Ectodermal cell (in vitro differentiated cells): Measurements from ENCODE around the gene BCAR3.

ENCODE experiments used
- H3K27ac ChIP-seq: 2 replicates; pipeline ENCODE4 v1.7.0; 2013; ENCODE audit warnings: mild to moderate bottlenecking, low read depth, low read length; ENCODE audit not compliant: insufficient read depth, poor library complexity, severe bottlenecking
- H3K27me3 ChIP-seq: 2 replicates; pipeline ENCODE4 v1.7.0; 2013; ENCODE audit warnings: mild to moderate bottlenecking, low read length; ENCODE audit not compliant: insufficient read depth, control insufficient read depth, poor library complexity, severe bottlenecking
- H3K36me3 ChIP-seq: one replicate; pipeline ENCODE4 v1.7.0; 2013; ENCODE audit warnings: low read length; ENCODE audit not compliant: control insufficient read depth, insufficient read depth
- H3K4me1 ChIP-seq: one replicate; pipeline ENCODE4 v1.7.0; 2013; ENCODE audit warnings: low read length; ENCODE audit not compliant: control insufficient read depth, insufficient read depth
- H3K4me3 ChIP-seq: 2 replicates; pipeline ENCODE4 v1.7.0; 2013; ENCODE audit warnings: low read depth, low read length, control low read depth; ENCODE audit not compliant: insufficient read depth
- H3K9me3 ChIP-seq: 2 replicates; pipeline ENCODE4 v1.7.0; 2013; ENCODE audit warnings: mild to moderate bottlenecking, low read length, moderate library complexity; ENCODE audit not compliant: control insufficient read depth
- WGBS, 2 experiments: methylation state at CpG; one replicate each; pipeline ENCODE4 v1.1.7; 2013; ENCODE audit warnings: missing lambda C conversion rate in 2 of 2; 5-methylcytosine and 5-hydroxymethylcytosine counted together

The BCAR3 gene

DNA sequence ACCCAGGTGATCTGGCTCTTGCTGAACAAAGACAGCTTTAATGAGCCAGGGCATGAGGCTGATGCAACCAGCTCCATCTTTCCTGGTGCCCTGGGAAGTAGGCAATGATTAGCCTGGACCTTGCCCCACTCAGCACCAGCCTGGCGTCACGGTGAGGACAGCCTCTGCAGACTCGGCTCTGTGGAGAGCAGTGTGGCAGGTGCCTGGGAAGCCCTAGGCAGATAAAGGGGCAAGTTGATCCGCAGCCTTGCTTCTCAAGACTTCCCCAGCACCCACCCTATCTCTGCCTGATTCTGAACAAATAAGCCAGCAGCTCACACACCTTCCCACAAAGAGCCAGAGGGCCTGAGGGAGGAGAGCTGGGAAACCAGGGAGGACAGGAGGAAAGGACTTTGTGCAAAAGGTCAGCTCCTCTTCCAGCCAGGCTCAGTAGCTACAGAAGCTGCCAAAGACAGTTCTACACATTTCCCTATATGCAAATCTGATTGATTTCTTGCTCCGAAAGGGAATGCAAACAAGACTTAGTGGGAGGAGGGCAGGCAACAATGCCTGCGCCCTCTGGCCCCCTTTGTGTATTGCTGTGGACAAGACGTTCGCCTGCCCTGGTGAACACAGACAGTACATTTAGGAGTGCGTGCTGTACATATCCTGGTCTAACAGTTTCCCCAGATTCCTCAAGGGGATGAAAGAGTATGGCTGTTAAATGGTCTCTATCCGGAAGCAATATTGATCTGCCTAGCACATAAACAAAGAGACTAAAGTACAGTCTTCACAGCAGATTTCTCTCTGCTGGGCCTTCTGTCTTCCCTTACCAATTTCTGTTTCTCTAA lies 63.8 kb downstream of the BCAR3 start:
- WGBS, 2 experiments: 71 to 84% methylated on average over 10 of the region's 10 CpGs
- Histone ChIP-seq H3K4me1 (peaks cover 42% of the 10 kb centered on the region), H3K27ac (no peak overlapping the region), H3K4me3 (no peak overlapping the region), H3K36me3 (no peaks in the 10 kb centered on the region), H3K27me3 (no peaks in the 10 kb centered on the region), H3K9me3 (no peaks in the 10 kb centered on the region)

DNA sequence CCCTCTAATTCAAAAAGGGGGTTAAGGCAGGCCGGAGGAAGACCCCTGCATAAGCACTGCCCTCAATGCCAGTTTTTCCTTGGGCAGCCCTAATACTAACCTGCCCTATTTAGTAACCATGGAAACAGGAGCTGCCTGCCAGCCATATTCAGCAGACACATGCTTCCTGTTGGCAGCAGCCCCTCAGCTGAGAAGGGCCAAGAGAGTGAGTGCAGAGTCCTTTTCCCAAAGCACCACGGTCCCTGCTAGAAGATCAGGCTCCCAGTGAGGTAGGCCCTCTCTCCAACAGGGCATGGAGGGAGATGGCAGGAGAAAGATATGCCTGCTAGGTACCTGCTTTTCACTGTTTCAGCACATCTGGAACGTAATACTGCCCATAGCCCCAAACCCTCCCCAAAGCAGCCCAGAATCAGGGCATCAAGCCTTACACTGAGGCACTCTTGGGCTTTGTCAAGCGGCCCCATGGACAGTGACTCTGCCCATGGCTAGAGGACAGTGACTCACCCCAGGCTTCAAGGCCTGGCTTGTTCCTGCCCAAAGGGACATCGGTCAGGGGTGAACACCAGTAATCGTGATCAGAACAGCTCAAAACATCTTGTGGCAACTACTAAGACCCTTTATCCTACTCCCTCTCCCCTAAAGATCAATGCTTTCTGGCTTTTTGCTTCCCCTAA lies 64.5 kb downstream of the BCAR3 start:
- H3K36me3 ChIP-seq: no peaks in the 10 kb centered on the region
- no peak overlapping the region for H3K27ac ChIP-seq
- H3K4me3 ChIP-seq: no peak overlapping the region
- no peaks in the 10 kb centered on the region for H3K9me3 ChIP-seq
- whole genome bisulfite sequencing, 2 experiments: 90 to 93% methylated on average over 6 of the region's 6 CpGs
- H3K27me3 ChIP-seq: no peaks in the 10 kb centered on the region
- peaks cover 42% of the 10 kb centered on the region for H3K4me1 ChIP-seq

DNA sequence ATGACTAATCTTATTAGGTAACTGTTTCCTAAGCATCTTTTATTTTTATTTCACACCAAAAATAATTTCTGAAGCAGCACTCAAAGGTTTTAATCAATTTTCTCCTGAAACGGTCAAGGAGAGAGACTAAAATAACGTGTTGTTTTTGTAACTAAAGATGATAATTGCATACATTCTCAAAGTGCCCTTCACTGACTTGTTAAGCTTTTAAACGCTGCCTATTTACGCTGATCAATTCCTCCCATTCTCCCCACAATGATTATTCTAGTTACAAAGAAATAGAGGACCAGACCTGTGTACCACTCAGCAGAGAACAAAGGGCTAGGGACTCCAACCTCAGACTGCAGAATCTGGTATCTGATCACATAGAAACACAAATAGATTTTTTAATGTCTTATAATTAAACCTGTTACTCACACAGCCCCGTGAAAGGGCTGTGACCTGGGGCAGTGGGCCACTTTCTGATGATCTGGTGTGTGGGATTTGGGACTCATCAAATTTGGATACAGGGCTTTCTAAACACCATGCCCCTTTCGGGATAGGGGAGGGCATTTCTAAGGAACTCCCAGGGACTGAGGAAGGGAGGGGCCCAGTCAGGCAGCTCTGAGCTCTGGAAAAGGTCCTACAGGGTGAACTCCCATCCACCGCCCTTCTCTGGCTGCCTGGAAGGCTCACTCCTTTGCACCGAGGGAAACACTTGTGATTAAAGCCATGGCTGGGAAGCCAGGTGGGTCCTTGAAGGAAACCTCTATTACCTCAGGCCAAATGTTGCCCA lies 65.2 kb downstream of the BCAR3 start:
- H3K9me3 ChIP-seq: no peaks in the 10 kb centered on the region
- H3K27me3 ChIP-seq: no peaks in the 10 kb centered on the region
- H3K4me1 ChIP-seq: peaks cover 42% of the 10 kb centered on the region
- WGBS, 2 experiments: 58 to 65% methylated on average over 8 of the region's 8 CpGs
- no peaks in the 10 kb centered on the region for H3K36me3 ChIP-seq
- no peak overlapping the region for H3K4me3 ChIP-seq
- no peak overlapping the region for H3K27ac ChIP-seq

DNA sequence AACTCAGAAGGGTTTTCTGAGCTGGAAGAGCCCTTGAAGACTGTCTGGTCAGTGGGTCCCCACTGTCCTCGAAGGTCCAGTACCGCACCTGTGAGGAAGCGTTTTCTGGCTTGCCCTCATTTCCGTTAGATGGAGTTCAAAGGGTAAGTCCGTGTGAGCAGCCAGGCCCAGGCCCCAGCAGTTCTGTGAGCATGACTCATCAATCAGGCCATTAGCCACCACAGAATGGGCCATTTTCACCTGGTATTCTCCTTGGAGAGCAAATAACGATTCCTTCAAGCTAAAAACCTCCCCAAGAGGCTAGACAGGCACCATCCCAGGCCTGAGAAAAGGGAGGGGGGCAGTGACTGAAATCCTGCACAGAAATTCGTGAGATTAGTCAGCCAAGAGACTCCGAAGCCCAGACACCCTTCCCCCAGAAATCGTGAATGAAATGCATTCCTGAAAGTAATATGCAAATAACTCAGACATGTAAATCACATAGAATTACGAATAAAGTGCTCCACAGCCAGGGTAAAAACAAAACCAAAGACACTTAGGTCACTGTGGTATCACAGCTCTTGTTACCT lies 66.0 kb downstream of the BCAR3 start:
- Histone ChIP-seq H3K27ac (no peak overlapping the region), H3K36me3 (no peaks in the 10 kb centered on the region), H3K9me3 (no peaks in the 10 kb centered on the region), H3K4me1 (peaks cover 42% of the 10 kb centered on the region), H3K4me3 (no peak overlapping the region), H3K27me3 (no peaks in the 10 kb centered on the region)
- WGBS, 2 experiments: 54 to 68% methylated on average over 10 of the region's 10 CpGs

DNA sequence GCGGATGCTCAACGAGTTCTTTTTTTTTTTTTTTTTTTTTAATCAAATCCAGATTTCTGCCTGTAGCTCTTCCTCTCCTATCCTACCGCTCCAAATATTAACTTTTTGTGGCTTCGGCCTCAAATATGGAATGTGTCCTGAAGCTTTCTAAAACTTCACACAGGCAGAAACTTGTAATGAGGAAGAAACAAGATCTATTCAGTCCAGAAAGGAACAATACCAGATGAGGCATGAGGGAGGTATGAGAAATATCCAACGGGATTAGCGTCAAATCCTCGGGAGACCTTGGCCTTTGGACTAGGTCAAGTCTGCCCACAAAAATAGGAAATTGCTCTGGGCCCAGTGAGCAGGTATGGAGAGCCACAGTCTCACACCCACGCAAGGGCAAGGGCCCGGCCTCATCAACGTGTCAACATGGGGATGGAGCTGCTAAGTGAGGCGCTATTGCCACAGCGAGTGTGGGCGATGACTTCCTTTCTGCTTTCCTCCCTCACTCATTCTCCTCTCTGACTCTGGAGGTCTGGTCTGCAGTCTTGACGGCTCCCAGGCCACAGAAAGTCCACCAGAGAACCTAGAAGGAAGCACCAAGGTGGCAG lies 66.6 kb downstream of the BCAR3 start:
- Histone ChIP-seq H3K4me1 (peaks cover 42% of the 10 kb centered on the region), H3K36me3 (no peaks in the 10 kb centered on the region), H3K9me3 (no peaks in the 10 kb centered on the region), H3K27ac (no peak overlapping the region), H3K27me3 (no peaks in the 10 kb centered on the region), H3K4me3 (no peak overlapping the region)
- WGBS, 2 experiments: 87 to 91% methylated on average over 14 of the region's 14 CpGs

DNA sequence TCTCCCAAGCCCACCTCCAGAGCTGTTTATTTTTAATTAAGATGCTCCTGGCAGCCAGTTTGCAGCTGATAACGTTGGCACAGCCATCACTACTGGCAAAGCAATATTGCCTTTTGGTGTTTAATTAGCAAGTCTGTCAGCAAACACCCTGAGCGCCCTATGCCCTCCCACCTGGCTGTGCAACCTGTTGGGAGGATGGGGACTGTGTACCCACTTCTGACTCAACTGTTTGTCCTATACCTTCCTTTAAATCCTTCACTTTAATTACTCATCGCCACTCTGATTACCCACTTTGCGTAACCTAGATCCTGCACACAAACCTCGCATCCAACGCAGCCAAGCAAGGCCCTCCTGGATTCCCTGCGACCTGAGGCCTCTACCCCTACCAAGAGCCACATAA lies 67.1 kb downstream of the BCAR3 start:
- Histone ChIP-seq H3K27me3 (no peaks in the 10 kb centered on the region), H3K27ac (no peak overlapping the region), H3K9me3 (no peaks in the 10 kb centered on the region), H3K4me3 (no peak overlapping the region), H3K4me1 (peaks cover 42% of the 10 kb centered on the region), H3K36me3 (no peaks in the 10 kb centered on the region)
- WGBS, 2 experiments: 90% methylated on average over 7 of the region's 7 CpGs

DNA sequence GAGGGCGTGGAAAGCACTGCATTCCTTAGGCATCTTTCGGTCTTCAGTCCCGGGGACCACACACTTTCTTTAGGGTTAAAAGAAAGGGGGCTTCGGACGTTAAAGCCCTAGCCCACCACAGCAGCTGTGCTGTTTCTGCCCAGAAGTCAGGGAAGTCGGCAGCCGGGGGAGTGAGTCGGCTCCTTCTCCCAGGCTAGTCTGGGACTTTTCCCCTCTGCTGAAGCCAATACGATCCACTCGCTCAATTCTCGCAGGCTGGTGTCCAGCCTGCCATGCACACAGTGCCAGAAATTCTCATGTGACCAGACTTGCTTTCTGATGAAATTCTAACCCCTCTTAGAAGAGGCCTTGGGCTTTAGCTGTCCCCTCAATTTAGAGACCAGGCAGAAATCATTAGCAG lies 67.7 kb downstream of the BCAR3 start:
- peaks cover 48% of the 10 kb centered on the region for H3K4me1 ChIP-seq
- no peak overlapping the region for H3K4me3 ChIP-seq
- 75% methylated on average over 11 of the region's 11 CpGs for WGBS, 2 experiments
- no peak overlapping the region for H3K27ac ChIP-seq
- H3K9me3 ChIP-seq: no peaks in the 10 kb centered on the region
- H3K27me3 ChIP-seq: no peaks in the 10 kb centered on the region
- H3K36me3 ChIP-seq: no peaks in the 10 kb centered on the region

DNA sequence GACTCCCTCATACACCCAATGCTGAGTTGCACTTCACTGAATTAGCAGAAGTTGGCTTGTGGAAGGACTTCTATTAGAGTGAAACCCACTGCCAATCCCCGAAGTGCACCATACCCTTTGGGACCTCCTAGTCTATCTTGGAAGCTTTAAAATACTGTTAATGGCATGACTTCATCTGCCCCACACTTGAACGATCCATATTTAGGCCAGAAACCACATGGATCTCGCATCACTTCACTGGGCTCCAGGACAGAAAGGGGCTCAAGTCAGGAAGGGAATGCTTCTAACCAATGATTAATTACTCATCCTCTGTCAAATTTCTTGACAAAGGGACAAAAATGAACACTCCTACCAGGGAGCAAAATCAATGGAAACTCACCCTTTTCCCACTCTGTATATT lies 69.1 kb downstream of the BCAR3 start:
- Histone ChIP-seq H3K36me3 (no peaks in the 10 kb centered on the region), H3K27me3 (no peaks in the 10 kb centered on the region), H3K27ac (no peak overlapping the region), H3K9me3 (no peaks in the 10 kb centered on the region), H3K4me1 (peaks cover 39% of the 10 kb centered on the region), H3K4me3 (no peak overlapping the region)
- 96 to 99% methylated on average over 3 of the region's 3 CpGs for WGBS, 2 experiments

DNA sequence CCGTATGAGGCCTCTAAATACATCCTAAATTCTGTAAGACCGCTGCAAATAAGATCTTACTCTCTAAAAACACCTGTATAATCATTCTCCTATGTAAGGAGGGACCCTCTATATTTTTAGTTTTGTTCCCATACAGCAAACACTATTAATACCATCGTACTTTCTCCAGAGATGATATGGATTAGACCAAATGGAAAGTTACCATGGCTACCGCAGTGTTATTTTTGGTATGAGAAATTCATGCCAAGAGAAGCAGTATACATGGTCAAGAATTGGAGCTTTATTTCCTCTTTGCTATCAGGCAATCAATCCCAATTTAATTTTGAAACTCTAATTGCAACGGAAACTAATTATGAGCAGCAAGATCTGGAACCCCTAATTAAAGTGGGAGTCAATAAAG lies 70.0 kb downstream of the BCAR3 start:
- Histone ChIP-seq H3K4me1 (peaks cover 32% of the 10 kb centered on the region), H3K9me3 (no peaks in the 10 kb centered on the region), H3K36me3 (no peaks in the 10 kb centered on the region), H3K27ac (no peak overlapping the region), H3K4me3 (no peak overlapping the region), H3K27me3 (no peaks in the 10 kb centered on the region)
- 91 to 95% methylated on average over 5 of the region's 5 CpGs for WGBS, 2 experiments
